GM10266 (cell line): ENCODE results near the gene MGAT4B.

Experiments used
- DNase-seq: peaks from one replicate; pipeline ENCODE4 v3.0.0; 2012; ENCODE audit errors: extremely low spot score
- CTCF ChIP-seq: IDR thresholded peaks from 2 replicates; pipeline ENCODE4 v1.5.1; 2012; ENCODE audit warnings: mild to moderate bottlenecking, low read depth; ENCODE audit not compliant: control insufficient read depth, insufficient read depth; ENCODE audit errors: missing control alignments

Gene MGAT4B

GRCh38 chr5:179767496-179768100 lies 39.1 kb downstream of the MGAT4B start:
- DNase-seq = no peak
- TF ChIP-seq CTCF = no peak

GRCh38 chr5:179766726-179767455 lies 39.8 kb downstream of the MGAT4B start:
- no peak for TF ChIP-seq CTCF
- DNase-seq = no peak

- TF ChIP-seq CTCF = no peak
- DNase-seq = no peak
Measured at GRCh38 chr5:179766021-179766725, 40.5 kb downstream of the MGAT4B start.

- no peak for DNase-seq
Measured at GRCh38 chr5:179765400-179765799, 41.3 kb downstream of the MGAT4B start.

GRCh38 chr5:179764056-179764455 lies 42.6 kb downstream of the MGAT4B start:
- no peak for DNase-seq
- TF ChIP-seq CTCF = no peak

More at GRCh38 chr5:179765400-179765799, 41.3 kb downstream of the MGAT4B start:
- TF ChIP-seq CTCF = no peak

- peak; percentile 69 for DNase-seq
- peak; percentile 86 for TF ChIP-seq CTCF
Measured at GRCh38 chr5:179763215-179763945, 43.3 kb downstream of the MGAT4B start.

GRCh38 chr5:179762781-179763176 lies 43.9 kb downstream of the MGAT4B start:
- DNase-seq = no peak
- no peak for TF ChIP-seq CTCF
